Hematopoietic multipotent progenitor cell treated with erythropoietin and hydrocortisone succinate and interleukin-3 and kit ligand, for 17 days (in vitro differentiated cells): ENCODE data around the gene HEMGN.
A peak's percentile ranks its signal among the peaks of the same experiment; 100 is the strongest.

ENCODE experiments used
- DNase-seq: peaks from one replicate; pipeline ENCODE4 v3.0.0-alpha.2; 2015; ENCODE audit warnings: low spot score

HEMGN gene

GRCh38 chr9:97928986-97929604, 8.9 kb downstream of the HEMGN start:
- DNase-seq = peak; percentile 52

- DNase-seq = peak; percentile 17
These were observed 12.3 kb downstream of the HEMGN start for GRCh38 chr9:97925497-97926334.

GRCh38 chr9:97924386-97924785, 13.6 kb downstream of the HEMGN start:
- no peak for DNase-seq

GRCh38 chr9:97923529-97924108, 14.4 kb downstream of the HEMGN start:
- peak; percentile 93 for DNase-seq

- DNase-seq = peak; percentile 99
These were observed 15.8 kb downstream of the HEMGN start, which contains the start of gene TRMO for GRCh38 chr9:97921959-97922724. Gene TRMO (minus strand): TSS chr9:97922500. CDS start chr9:97922493, 7 bp downstream.

GRCh38 chr9:97919217-97919813, 18.7 kb downstream of the HEMGN start:
- DNase-seq = peak; percentile 22

- peak; percentile 32 for DNase-seq
These were observed 19.4 kb downstream of the HEMGN start for GRCh38 chr9:97918611-97919010.

GRCh38 chr9:97911970-97912369, 26.0 kb downstream of the HEMGN start:
- no peak for DNase-seq

GRCh38 chr9:97911528-97911927, 26.4 kb downstream of the HEMGN start:
- no peak for DNase-seq

- DNase-seq = no peak
These were observed 27.6 kb downstream of the HEMGN start for GRCh38 chr9:97910357-97910756.

GRCh38 chr9:97908705-97909104, 29.3 kb downstream of the HEMGN start:
- DNase-seq = no peak

GRCh38 chr9:97907632-97908031, 30.3 kb downstream of the HEMGN start:
- no peak for DNase-seq

- no peak for DNase-seq
These were observed 30.9 kb downstream of the HEMGN start for GRCh38 chr9:97907046-97907445.

- DNase-seq = no peak
These were observed 31.6 kb downstream of the HEMGN start for GRCh38 chr9:97906236-97906831.

GRCh38 chr9:97905228-97905627, 32.7 kb downstream of the HEMGN start:
- DNase-seq = no peak

- no peak for DNase-seq
These were observed 33.2 kb downstream of the HEMGN start for GRCh38 chr9:97904725-97905124.

GRCh38 chr9:97903177-97903576, 34.8 kb downstream of the HEMGN start:
- DNase-seq = no peak

GRCh38 chr9:97900738-97901565, 37.0 kb downstream of the HEMGN start:
- DNase-seq = peak; percentile 67

- no peak for DNase-seq
These were observed 37.8 kb downstream of the HEMGN start for GRCh38 chr9:97900103-97900737.

- peak; percentile 24 for DNase-seq
These were observed 42.2 kb downstream of the HEMGN start for GRCh38 chr9:97895695-97896332.
